Neural cell (in vitro differentiated cells): ENCODE measurements around the gene ANKRD31. TPM values are rescaled to one million over a fixed set of nuclear protein-coding genes. Genes with fewer than 3 reads are reported as not detected.

Experiments
- H2AFZ ChIP-seq: fragments of 200-600, 300-800 bp; sonication (generic), shearing (Covaris generic); 2 replicates; pipeline ENCODE4 v1.6.0; 2014; ENCODE audit warnings: low read depth, mild to moderate bottlenecking, antibody characterized with exemption, low read length, moderate library complexity
- H3F3A ChIP-seq: fragments of 200-600 bp; shearing (Covaris generic); 2 replicates; pipeline ENCODE4 v1.6.1; 2016; ENCODE audit warnings: mild to moderate bottlenecking, moderate library complexity, mixed read lengths, antibody characterized with exemption, low read length; ENCODE audit not compliant: insufficient read depth, poor library complexity, severe bottlenecking
- H3K27ac ChIP-seq: fragments of 200-600, 300-800 bp; sonication (generic), shearing (Covaris generic); 2 replicates; pipeline ENCODE4 v1.5.1; 2014; ENCODE audit warnings: mild to moderate bottlenecking, low read length, moderate library complexity
- H3K27me3 ChIP-seq: fragments of 300-800, 200-600 bp; sonication (generic), shearing (Covaris generic); 2 replicates; pipeline ENCODE4 v1.6.0; 2014; ENCODE audit warnings: mild to moderate bottlenecking, low read depth, low read length, moderate library complexity; ENCODE audit not compliant: insufficient read depth
- H3K36me3 ChIP-seq: fragments of 300-800, 200-600 bp; sonication (generic), shearing (Covaris generic); 2 replicates; pipeline ENCODE4 v1.5.1; 2014; ENCODE audit warnings: mild to moderate bottlenecking, antibody characterized with exemption, low read length, moderate library complexity; ENCODE audit not compliant: insufficient read depth
- H3K4me2 ChIP-seq: fragments of 300-800, 200-600 bp; sonication (generic), shearing (Covaris generic); 2 replicates; pipeline ENCODE4 v1.6.0; 2014; ENCODE audit warnings: mild to moderate bottlenecking, low read length
- H3K4me3 ChIP-seq: fragments of 300-800, 200-600 bp; sonication (generic), shearing (Covaris generic); 2 replicates; pipeline ENCODE4 v1.5.1; 2014; ENCODE audit warnings: mild to moderate bottlenecking, low read length, moderate library complexity
- H3K79me2 ChIP-seq: fragments of 200-600 bp; shearing (Covaris generic); replicated peaks from 2 replicates; pipeline ENCODE4 v1.6.0; 2014; ENCODE audit warnings: mild to moderate bottlenecking, low read length, moderate library complexity; ENCODE audit not compliant: insufficient read depth
- H3K9ac ChIP-seq: fragments of 300-800, 200-600 bp; sonication (generic), shearing (Covaris generic); 2 replicates; pipeline ENCODE4 v1.6.1; 2016; ENCODE audit warnings: mild to moderate bottlenecking, low read length, mixed read lengths
- H3K9me2 ChIP-seq: fragments of 200-600 bp; shearing (Covaris generic); 2 replicates; pipeline ENCODE4 v1.6.1; 2016; ENCODE audit warnings: mild to moderate bottlenecking, low read length, mixed read lengths; ENCODE audit not compliant: insufficient read depth
- H3K9me3 ChIP-seq: fragments of 200-600, 300-800 bp; sonication (generic), shearing (Covaris generic); 2 replicates; pipeline ENCODE4 v1.6.1; 2016; ENCODE audit warnings: mild to moderate bottlenecking, mixed run types, low read length, moderate library complexity, mixed read lengths
- H4K20me1 ChIP-seq: fragments of 200-600 bp; shearing (Covaris generic); 2 replicates; pipeline ENCODE4 v1.6.1; 2016; ENCODE audit warnings: mild to moderate bottlenecking, mixed run types; ENCODE audit not compliant: insufficient read depth
- EP300 ChIP-seq: fragments of 450-650 bp; conservative IDR thresholded peaks from 2 replicates; pipeline ENCODE4 v1.6.1; 2014; ENCODE audit warnings: antibody characterized with exemption, mild to moderate bottlenecking, moderate library complexity; ENCODE audit not compliant: poor library complexity, severe bottlenecking
- EZH2 ChIP-seq: fragments of 200-600, 300-800 bp; shearing (Covaris generic), sonication (generic); IDR thresholded peaks from 2 replicates; pipeline ENCODE4 v1.6.1; 2014; ENCODE audit warnings: antibody characterized with exemption, low read length, borderline replicate concordance, mild to moderate bottlenecking; ENCODE audit not compliant: insufficient read depth, poor library complexity, severe bottlenecking
- MXI1 ChIP-seq: fragments of 450-650 bp; conservative IDR thresholded peaks from 2 replicates; pipeline ENCODE4 v1.6.1; 2014; ENCODE audit warnings: antibody characterized with exemption, mild to moderate bottlenecking; ENCODE audit not compliant: poor library complexity, severe bottlenecking
- POLR2AphosphoS5 ChIP-seq: IDR thresholded peaks from 2 replicates; pipeline ENCODE4 v1.6.1; 2012
- RAD21 ChIP-seq: fragments of 450-650 bp; conservative IDR thresholded peaks from 2 replicates; pipeline ENCODE4 v1.6.1; 2014; ENCODE audit warnings: antibody characterized with exemption, mild to moderate bottlenecking, moderate library complexity
- SMC3 ChIP-seq: fragments of 450-650 bp; conservative IDR thresholded peaks from 2 replicates; pipeline ENCODE4 v1.6.1; 2014; ENCODE audit warnings: antibody characterized with exemption, mild to moderate bottlenecking, moderate library complexity; ENCODE audit not compliant: poor library complexity
- TAF1 ChIP-seq: IDR thresholded peaks from 2 replicates; pipeline ENCODE4 v1.6.1; 2012; ENCODE audit warnings: low read depth
- polyA plus RNA-seq: library from polyadenylated mRNA; depleted of rRNA; stranded (reverse); fragments of >200 nt; gene quantifications from 2 replicates; pipeline ENCODE4 v1.2.3, GENCODE V29; 2014
- TF ChIP-seq, protein P1 (sequence below): fragments of 450-650 bp; IDR thresholded peaks from 2 replicates; pipeline ENCODE4 v1.5.1; 2014; ENCODE audit warnings: antibody characterized with exemption, mild to moderate bottlenecking, moderate library complexity; ENCODE audit not compliant: poor library complexity, severe bottlenecking
- TF ChIP-seq, protein P2 (sequence below): IDR thresholded peaks from 2 replicates; pipeline ENCODE4 v1.6.1; 2012; ENCODE audit warnings: borderline replicate concordance

ANKRD31 gene
- polyA plus RNA-seq, 1 donor from 2014 or later, result 0.62 TPM

DNA sequence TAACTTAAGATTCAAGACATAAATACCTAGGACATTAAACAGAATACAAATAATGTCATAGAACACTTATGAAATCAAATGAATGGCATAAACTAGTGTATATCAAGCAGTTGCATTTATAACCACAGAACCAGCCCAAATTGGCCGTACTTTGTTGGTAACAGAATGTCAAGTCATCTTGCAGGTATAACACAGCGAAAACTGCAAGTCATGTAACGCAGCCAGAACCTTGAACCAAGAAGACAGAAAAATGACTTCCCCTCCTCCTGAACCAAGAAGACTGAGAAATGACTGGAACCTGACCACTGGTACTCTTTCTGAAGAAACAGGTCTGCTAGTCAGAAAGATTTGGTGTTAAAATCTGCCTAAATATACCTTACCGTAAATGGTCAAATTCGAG is 38.9 kb downstream of the ANKRD31 start:
- no peak overlapping the region for H2AFZ ChIP-seq
- no peak overlapping the region for H3K4me2 ChIP-seq
- H4K20me1 ChIP-seq, result no peaks in the 10 kb centered on the region
- no peaks in the 10 kb centered on the region for H3K79me2 ChIP-seq
- no peaks in the 10 kb centered on the region for H3K27me3 ChIP-seq
- H3K27ac ChIP-seq, result no peak overlapping the region
- no peaks in the 10 kb centered on the region for H3K9me3 ChIP-seq
- TF ChIP-seq EP300 (no peak), RAD21 (no peak), EZH2 (no peak), TAF1 (no peak)
- H3K9me2 ChIP-seq, result no peaks in the 10 kb centered on the region
- no peaks in the 10 kb centered on the region for H3K36me3 ChIP-seq
- H3K4me3 ChIP-seq, result no peak overlapping the region
- no peaks in the 10 kb centered on the region for H3F3A ChIP-seq
- no peak overlapping the region for H3K9ac ChIP-seq

DNA sequence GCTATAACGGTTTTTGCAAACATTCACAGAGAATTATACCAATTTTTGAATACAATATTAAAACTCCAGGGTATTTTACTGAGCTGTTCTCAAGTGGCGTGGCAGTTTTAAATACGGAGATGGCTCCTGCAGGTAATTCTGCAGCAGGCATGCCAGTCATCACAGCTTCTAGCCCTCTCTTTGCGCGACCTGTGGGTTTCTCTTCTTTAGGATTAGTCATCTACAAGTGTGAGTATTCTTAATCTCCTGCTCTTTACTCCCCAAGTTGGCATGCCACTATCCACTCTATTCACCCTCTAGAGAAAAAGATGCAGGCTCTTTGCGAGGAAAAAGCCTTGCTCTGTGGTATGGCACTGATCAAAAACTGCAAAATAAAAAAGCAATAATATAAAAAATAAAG is 43.9 kb downstream of the ANKRD31 start:
- no peak overlapping the region for H3K4me2 ChIP-seq
- H3K79me2 ChIP-seq, result no peaks in the 10 kb centered on the region
- H3K27ac ChIP-seq, result no peak overlapping the region
- H3K4me3 ChIP-seq, result no peak overlapping the region
- H3F3A ChIP-seq, result no peaks in the 10 kb centered on the region
- no peaks in the 10 kb centered on the region for H4K20me1 ChIP-seq
- H3K36me3 ChIP-seq, result no peaks in the 10 kb centered on the region
- H2AFZ ChIP-seq, result no peak overlapping the region
- H3K9me2 ChIP-seq, result no peaks in the 10 kb centered on the region
- TF ChIP-seq RAD21 (no peak), EZH2 (no peak), TAF1 (no peak), MXI1 (no peak), SMC3 (no peak), EP300 (no peak), POLR2AphosphoS5 (no peak)
- TF ChIP-seq, protein P1, sequence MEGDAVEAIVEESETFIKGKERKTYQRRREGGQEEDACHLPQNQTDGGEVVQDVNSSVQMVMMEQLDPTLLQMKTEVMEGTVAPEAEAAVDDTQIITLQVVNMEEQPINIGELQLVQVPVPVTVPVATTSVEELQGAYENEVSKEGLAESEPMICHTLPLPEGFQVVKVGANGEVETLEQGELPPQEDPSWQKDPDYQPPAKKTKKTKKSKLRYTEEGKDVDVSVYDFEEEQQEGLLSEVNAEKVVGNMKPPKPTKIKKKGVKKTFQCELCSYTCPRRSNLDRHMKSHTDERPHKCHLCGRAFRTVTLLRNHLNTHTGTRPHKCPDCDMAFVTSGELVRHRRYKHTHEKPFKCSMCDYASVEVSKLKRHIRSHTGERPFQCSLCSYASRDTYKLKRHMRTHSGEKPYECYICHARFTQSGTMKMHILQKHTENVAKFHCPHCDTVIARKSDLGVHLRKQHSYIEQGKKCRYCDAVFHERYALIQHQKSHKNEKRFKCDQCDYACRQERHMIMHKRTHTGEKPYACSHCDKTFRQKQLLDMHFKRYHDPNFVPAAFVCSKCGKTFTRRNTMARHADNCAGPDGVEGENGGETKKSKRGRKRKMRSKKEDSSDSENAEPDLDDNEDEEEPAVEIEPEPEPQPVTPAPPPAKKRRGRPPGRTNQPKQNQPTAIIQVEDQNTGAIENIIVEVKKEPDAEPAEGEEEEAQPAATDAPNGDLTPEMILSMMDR, result no peak
- TF ChIP-seq, protein P2, sequence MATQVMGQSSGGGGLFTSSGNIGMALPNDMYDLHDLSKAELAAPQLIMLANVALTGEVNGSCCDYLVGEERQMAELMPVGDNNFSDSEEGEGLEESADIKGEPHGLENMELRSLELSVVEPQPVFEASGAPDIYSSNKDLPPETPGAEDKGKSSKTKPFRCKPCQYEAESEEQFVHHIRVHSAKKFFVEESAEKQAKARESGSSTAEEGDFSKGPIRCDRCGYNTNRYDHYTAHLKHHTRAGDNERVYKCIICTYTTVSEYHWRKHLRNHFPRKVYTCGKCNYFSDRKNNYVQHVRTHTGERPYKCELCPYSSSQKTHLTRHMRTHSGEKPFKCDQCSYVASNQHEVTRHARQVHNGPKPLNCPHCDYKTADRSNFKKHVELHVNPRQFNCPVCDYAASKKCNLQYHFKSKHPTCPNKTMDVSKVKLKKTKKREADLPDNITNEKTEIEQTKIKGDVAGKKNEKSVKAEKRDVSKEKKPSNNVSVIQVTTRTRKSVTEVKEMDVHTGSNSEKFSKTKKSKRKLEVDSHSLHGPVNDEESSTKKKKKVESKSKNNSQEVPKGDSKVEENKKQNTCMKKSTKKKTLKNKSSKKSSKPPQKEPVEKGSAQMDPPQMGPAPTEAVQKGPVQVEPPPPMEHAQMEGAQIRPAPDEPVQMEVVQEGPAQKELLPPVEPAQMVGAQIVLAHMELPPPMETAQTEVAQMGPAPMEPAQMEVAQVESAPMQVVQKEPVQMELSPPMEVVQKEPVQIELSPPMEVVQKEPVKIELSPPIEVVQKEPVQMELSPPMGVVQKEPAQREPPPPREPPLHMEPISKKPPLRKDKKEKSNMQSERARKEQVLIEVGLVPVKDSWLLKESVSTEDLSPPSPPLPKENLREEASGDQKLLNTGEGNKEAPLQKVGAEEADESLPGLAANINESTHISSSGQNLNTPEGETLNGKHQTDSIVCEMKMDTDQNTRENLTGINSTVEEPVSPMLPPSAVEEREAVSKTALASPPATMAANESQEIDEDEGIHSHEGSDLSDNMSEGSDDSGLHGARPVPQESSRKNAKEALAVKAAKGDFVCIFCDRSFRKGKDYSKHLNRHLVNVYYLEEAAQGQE, result no peak
- no peaks in the 10 kb centered on the region for H3K27me3 ChIP-seq
- H3K9me3 ChIP-seq, result no peaks in the 10 kb centered on the region
- H3K9ac ChIP-seq, result no peak overlapping the region

DNA sequence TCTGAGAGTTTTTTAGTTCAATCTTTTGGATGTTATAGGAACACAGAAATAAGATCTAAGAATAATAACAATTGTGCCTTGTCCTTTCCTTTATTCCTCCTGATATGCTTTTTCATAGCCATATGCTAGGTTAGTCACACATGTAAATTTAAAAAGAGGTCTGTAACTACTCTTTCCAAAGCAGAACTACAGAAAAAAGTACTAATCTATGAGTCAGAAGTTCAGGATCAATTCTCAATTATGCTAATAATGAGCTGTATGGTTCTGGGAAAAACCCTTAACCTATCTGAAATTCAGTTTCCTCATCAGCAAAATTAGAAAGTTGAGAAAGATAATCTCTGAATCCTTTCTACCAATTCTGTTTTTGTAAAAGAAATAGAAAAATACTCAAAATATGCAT is 44.4 kb downstream of the ANKRD31 start:
- Histone ChIP-seq H3K9me3 (no peaks in the 10 kb centered on the region), H3K27me3 (no peaks in the 10 kb centered on the region), H3K79me2 (no peaks in the 10 kb centered on the region), H3F3A (no peaks in the 10 kb centered on the region), H2AFZ (no peak overlapping the region), H3K9ac (no peak overlapping the region), H3K27ac (no peak overlapping the region), H3K36me3 (no peaks in the 10 kb centered on the region), H3K4me2 (no peak overlapping the region), H3K9me2 (no peaks in the 10 kb centered on the region), H4K20me1 (no peaks in the 10 kb centered on the region), H3K4me3 (no peak overlapping the region)
- no peak for TF ChIP-seq RAD21
- TF ChIP-seq, protein P2, result no peak
- no peak for TF ChIP-seq TAF1
- no peak for TF ChIP-seq POLR2AphosphoS5
- TF ChIP-seq MXI1, result no peak
- TF ChIP-seq SMC3, result no peak
- no peak for TF ChIP-seq EP300
- no peak for TF ChIP-seq EZH2
- TF ChIP-seq, protein P1, result no peak
